GM12878 (cell line): ENCODE measurements around the gene GALNT6.

ENCODE experiments used
- BCL11A ChIP-seq: IDR thresholded peaks from 2 replicates; pipeline ENCODE4 v1.6.1; 2011; ENCODE audit warnings: low read depth, low read length
- CTCF ChIP-seq, 3 experiments: IDR thresholded peaks in 2 of 3; conservative IDR thresholded peaks in 1 of 3; 2 replicates each; pipeline ENCODE4 v1.5.1; 2011; ENCODE audit warnings: low read depth in 3 of 3, low read length in 3 of 3, mild to moderate bottlenecking in 3 of 3, control low read depth in 2 of 3, moderate library complexity in 2 of 3, inconsistent platforms in 1 of 3, mixed read lengths in 1 of 3; ENCODE audit not compliant: control insufficient read depth in 2 of 3, insufficient read depth in 1 of 3; ENCODE audit errors: extremely low read depth in 1 of 3
- EGR1 ChIP-seq, 2 experiments: IDR thresholded peaks; 1 replicate in 1 of 2; 2 replicates in 1 of 2; pipeline ENCODE4 v1.6.1; 2011 to 2012; ENCODE audit warnings: low read depth in 2 of 2, low read length in 2 of 2, borderline replicate concordance in 1 of 2, mild to moderate bottlenecking in 1 of 2, moderate library complexity in 1 of 2
- HDGF ChIP-seq: fragments of 450-650 bp; IDR thresholded peaks from 2 replicates; pipeline ENCODE4 v1.6.1; 2016; ENCODE audit warnings: antibody characterized with exemption
- NRF1 ChIP-seq: conservative IDR thresholded peaks from 2 replicates; pipeline ENCODE4 v1.6.1; 2011; ENCODE audit warnings: mild to moderate bottlenecking, low read depth, low read length, improper control_type of control experiment
- POLR2AphosphoS5 ChIP-seq: IDR thresholded peaks from 2 replicates; pipeline ENCODE4 v1.6.1; 2011; ENCODE audit warnings: mild to moderate bottlenecking, low read length, inconsistent platforms
- RELB ChIP-seq: fragments of 450-650 bp; IDR thresholded peaks from 2 replicates; pipeline ENCODE4 v1.6.1; 2017; ENCODE audit warnings: low read depth, mild to moderate bottlenecking, moderate library complexity
- SMAD1 ChIP-seq: fragments of 450-650 bp; IDR thresholded peaks from 2 replicates; pipeline ENCODE4 v1.6.1; 2018; ENCODE audit warnings: mild to moderate bottlenecking, low read depth; ENCODE audit not compliant: partially characterized antibody
- SUPT20H ChIP-seq: IDR thresholded peaks from 2 replicates; pipeline ENCODE4 v1.6.1; 2011; ENCODE audit warnings: low read depth, mild to moderate bottlenecking, low read length, moderate library complexity, borderline replicate concordance; ENCODE audit not compliant: control insufficient read depth
- TF ChIP-seq, protein P1 (sequence below): fragments of 450-650 bp; IDR thresholded peaks from 2 replicates; pipeline ENCODE4 v1.6.1; 2014; ENCODE audit warnings: mild to moderate bottlenecking

DNA sequence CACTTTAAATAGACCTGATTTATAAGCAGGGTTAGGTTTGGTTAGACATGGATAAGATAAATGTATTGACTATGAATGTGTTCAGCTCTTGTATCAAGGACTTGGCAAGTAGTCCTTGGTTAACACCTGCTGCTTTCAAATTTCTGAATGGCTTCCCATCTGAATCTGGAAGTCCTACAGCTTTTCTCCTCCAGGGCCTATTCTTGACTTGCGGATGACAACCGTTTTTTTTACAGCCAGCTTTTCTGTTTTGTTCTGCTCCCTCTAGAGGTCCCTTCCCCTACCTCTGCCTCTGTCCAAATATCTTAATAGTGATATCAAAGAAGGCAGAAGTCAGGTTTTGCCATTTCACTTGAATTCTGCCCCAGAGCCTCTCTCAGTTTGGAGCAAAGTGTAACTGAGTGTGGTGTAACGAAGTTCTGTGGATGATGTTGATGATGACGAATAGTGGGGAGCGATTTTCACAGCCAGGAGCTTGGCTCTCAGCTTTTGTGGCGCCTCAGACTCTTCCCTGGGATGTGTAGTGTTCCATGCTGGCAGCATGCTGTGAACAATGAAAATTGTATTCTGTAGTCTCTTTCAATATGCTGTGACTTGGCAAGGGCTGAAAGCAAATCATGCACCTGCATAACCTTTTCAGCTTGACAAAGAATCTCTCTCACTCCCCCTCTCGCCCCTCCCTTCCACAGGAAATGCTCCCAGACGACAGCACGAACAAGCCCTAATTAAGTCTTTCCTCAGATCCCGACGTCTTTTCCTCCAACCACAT, 28.4 kb upstream of the GALNT6 start:
- TF ChIP-seq HDGF (no peak), SUPT20H (no peak), POLR2AphosphoS5 (no peak), CTCF (IDR thresholded peaks at IDR 0.05 in 2 of 3, conservative IDR thresholded peaks at IDR 0.05 in 1 of 3; ENCODE audit: control insufficient read depth in 2 of 3, extremely low read depth in 1 of 3, insufficient read depth in 1 of 3, low read depth in 3 of 3, low read length in 3 of 3) (no peak), BCL11A (no peak), EGR1 (IDR thresholded peaks at IDR 0.05; ENCODE audit: borderline replicate concordance in 1 of 2, low read depth in 2 of 2, low read length in 2 of 2) (no peak), NRF1 (no peak), RELB (no peak), SMAD1 (no peak)
- TF ChIP-seq, protein P1, sequence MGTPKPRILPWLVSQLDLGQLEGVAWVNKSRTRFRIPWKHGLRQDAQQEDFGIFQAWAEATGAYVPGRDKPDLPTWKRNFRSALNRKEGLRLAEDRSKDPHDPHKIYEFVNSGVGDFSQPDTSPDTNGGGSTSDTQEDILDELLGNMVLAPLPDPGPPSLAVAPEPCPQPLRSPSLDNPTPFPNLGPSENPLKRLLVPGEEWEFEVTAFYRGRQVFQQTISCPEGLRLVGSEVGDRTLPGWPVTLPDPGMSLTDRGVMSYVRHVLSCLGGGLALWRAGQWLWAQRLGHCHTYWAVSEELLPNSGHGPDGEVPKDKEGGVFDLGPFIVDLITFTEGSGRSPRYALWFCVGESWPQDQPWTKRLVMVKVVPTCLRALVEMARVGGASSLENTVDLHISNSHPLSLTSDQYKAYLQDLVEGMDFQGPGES: no peak
